ENCODE data around the gene ENTPD2. TPM values are rescaled to one million over a fixed set of nuclear protein-coding genes. Genes with fewer than 3 reads are reported as not detected.

The ENTPD2 gene
- total and polyA plus RNA-seq, 9 of the 15 experiments (the other 6 are each of a cell fraction or from before 2014, with no cell fraction given): 0.04 to 0.60 (median 0.14) TPM; not detected in 4

DNA sequence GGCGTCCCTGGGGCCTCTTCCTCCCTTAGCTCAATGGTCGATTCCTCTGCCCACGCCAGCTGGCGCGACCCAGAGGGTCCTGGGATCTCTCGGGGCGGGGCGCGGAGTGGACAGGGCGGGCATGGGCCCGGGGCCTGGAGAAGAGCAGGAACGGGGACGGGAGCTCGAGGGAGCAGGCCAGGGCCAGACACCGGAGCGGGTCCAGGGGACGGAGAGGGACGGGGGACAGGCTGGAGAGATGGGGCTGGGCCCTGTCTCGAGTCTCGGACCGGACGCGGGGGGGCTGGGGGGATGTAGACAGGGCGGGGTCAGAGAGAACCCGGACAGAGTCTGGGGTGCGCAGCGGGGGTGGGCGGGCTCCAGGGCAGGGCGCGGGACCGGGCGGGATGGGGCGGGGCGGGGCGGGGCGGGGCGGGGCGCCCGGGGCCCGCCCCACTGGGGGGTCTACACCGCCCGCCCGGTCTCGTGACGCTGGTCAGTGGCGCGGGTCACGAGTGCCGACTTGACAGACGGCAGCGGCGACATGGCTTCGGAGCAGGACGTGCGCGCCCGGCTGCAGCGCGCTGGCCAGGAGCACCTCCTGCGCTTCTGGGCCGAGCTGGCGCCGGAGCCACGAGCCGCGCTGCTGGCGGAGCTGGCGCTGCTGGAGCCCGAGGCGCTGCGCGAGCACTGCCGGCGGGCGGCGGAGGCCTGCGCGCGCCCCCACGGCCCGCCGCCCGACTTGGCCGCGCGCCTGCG lies 23.3 kb upstream of the ENTPD2 start, which contains the start of gene UAP1L1 (continued):
- TF ChIP-seq BRF1 (IDR thresholded peaks at IDR 0.05; ENCODE audit: borderline replicate concordance, extremely low read depth, insufficient read length) (no peak), HDAC2 (IDR thresholded peaks at IDR 0.05) (no peak), POLR2AphosphoS5 (IDR thresholded peaks at IDR 0.05; ENCODE audit: control insufficient read depth, insufficient read depth, low read depth, low read length) (no peak), SMARCA5 (IDR thresholded peaks at IDR 0.05) (no peak), HNRNPUL1 (IDR thresholded peaks at IDR 0.05; ENCODE audit: low read length) (no peak), ZNF24 (IDR thresholded peaks at IDR 0.05) (no peak), SREBF1 (IDR thresholded peaks at IDR 0.05; ENCODE audit: borderline replicate concordance, low read depth, low read length) (no peak), CXXC5 (CRISPR knock-in tag; IDR thresholded peaks at IDR 0.05) (0 out of 2 replicates have a peak, but pooled peaks have one; percentile 40), STAG1 (CRISPR knock-in tag; IDR thresholded peaks at IDR 0.05; ENCODE audit: borderline replicate concordance) (no peak)

DNA sequence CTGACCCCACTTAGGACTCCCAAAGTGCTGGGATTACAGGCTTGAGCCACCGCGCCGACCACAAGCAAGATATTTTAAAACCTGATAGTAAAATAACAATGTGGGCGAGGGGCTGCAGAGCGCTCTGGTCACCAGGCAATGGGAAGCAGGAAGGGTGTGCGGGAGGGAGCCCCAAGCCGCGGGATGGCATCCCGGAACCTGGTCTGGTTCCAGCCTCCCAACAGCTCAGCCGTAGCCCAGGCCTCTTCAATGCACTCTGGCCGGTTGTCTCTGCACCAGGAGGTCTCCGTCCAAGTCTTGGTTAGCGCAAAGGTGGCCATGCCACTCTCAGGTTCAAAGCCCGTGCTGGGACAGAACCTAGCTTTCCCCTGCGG lies 22.8 kb upstream of the ENTPD2 start:
- no peak overlapping the region for H2AFZ ChIP-seq (ENCODE audit: low read depth, low read length)
- FAIRE-seq: no peak

More for the DNA sequence above, 22.8 kb upstream of the ENTPD2 start:
- DNase-seq (ENCODE audit: extremely low read depth in 1 of 4, low spot score in 3 of 4) (no peak), ATAC-seq (no peak)
- Histone ChIP-seq H3K4me2 (ENCODE audit: insufficient read depth, low read length) (no peak overlapping the region), H3K79me2 (ENCODE audit: control insufficient read depth, insufficient read depth, low read length) (no peaks in the 10 kb centered on the region; the same call in 2 of the 3 replicates), H3K9ac (ENCODE audit: insufficient read depth in 1 of 2, low read depth in 2 of 2, low read length in 2 of 2) (peak overlapping the region in 1 of 2 experiments; percentile 68; a peak in 1 of 4 replicates), H3K9me3 (replicated peaks; ENCODE audit: control insufficient read depth, insufficient read depth, low read depth, low read length) (no peaks in the 10 kb centered on the region), H3K4me3 (no peak overlapping the region), H3K4me1 (replicated peaks in 1 of 2; ENCODE audit: control insufficient read depth in 2 of 2, insufficient read depth in 2 of 2, low read length in 2 of 2) (peaks cover 17 to 71% of the 10 kb centered on the region in 2 experiments), H3K36me3 (ENCODE audit: control insufficient read depth, insufficient read depth, low read length) (peaks cover 10% of the 10 kb centered on the region; the same call in 1 of the 3 replicates), H4K20me1 (replicated peaks; ENCODE audit: control insufficient read depth, insufficient read depth, low read length) (no peaks in the 10 kb centered on the region), H3K9me1 (ENCODE audit: control insufficient read depth, insufficient read depth, low read length) (no peaks in the 10 kb centered on the region), H3K27ac (ENCODE audit: extremely low read depth, low read depth, low read length) (0 out of 3 replicates have a peak overlapping the region, but pooled peaks have one; percentile 11), H3K27me3 (ENCODE audit: control insufficient read depth in 2 of 2, insufficient read depth in 2 of 2, low read length in 2 of 2) (no peaks in the 10 kb centered on the region)
- ChIA-PET POLR2A (interaction anchor here (0.6 to 1.2 kb wide), 2 partner anchors 13 to 166 kb away, joined by 3 read pairs; no protein-coding TSS in a partner anchor), CTCF (ENCODE audit: low intra/inter-chr PET ratio) (no interaction called here)
- TF ChIP-seq NFIX (CRISPR knock-in tag; IDR thresholded peaks at IDR 0.05; ENCODE audit: low read depth) (no peak), ZBTB8A (IDR thresholded peaks at IDR 0.05; ENCODE audit: partially characterized antibody) (no peak), HMGN3 (IDR thresholded peaks at IDR 0.05; ENCODE audit: borderline replicate concordance, extremely low read depth, insufficient read length, low read depth, low read length) (peak; percentile 2), FOSL1 (tag; conservative IDR thresholded peaks at IDR 0.05) (no peak), ZNF316 (IDR thresholded peaks at IDR 0.05) (no peak), BCOR (IDR thresholded peaks at IDR 0.05) (no peak)
- TF ChIP-seq, protein P1, sequence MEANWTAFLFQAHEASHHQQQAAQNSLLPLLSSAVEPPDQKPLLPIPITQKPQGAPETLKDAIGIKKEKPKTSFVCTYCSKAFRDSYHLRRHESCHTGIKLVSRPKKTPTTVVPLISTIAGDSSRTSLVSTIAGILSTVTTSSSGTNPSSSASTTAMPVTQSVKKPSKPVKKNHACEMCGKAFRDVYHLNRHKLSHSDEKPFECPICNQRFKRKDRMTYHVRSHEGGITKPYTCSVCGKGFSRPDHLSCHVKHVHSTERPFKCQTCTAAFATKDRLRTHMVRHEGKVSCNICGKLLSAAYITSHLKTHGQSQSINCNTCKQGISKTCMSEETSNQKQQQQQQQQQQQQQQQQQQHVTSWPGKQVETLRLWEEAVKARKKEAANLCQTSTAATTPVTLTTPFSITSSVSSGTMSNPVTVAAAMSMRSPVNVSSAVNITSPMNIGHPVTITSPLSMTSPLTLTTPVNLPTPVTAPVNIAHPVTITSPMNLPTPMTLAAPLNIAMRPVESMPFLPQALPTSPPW (CRISPR knock-in tag; IDR thresholded peaks at IDR 0.05): no peak
- TF ChIP-seq, protein P2, sequence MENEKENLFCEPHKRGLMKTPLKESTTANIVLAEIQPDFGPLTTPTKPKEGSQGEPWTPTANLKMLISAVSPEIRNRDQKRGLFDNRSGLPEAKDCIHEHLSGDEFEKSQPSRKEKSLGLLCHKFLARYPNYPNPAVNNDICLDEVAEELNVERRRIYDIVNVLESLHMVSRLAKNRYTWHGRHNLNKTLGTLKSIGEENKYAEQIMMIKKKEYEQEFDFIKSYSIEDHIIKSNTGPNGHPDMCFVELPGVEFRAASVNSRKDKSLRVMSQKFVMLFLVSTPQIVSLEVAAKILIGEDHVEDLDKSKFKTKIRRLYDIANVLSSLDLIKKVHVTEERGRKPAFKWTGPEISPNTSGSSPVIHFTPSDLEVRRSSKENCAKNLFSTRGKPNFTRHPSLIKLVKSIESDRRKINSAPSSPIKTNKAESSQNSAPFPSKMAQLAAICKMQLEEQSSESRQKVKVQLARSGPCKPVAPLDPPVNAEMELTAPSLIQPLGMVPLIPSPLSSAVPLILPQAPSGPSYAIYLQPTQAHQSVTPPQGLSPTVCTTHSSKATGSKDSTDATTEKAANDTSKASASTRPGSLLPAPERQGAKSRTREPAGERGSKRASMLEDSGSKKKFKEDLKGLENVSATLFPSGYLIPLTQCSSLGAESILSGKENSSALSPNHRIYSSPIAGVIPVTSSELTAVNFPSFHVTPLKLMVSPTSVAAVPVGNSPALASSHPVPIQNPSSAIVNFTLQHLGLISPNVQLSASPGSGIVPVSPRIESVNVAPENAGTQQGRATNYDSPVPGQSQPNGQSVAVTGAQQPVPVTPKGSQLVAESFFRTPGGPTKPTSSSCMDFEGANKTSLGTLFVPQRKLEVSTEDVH (IDR thresholded peaks at IDR 0.05; ENCODE audit: low read depth, partially characterized antibody): no peak
- in situ Hi-C loops (cut with MboI): no loop called here
- intact Hi-C loops (cut with micrococcal nuclease): no loop called here
- WGBS (ENCODE audit: insufficient coverage, low coverage, missing lambda C conversion rate): 91% methylated on average over 15 of the region's 15 CpGs
- BruUV-seq (replicated peaks): no TSS peak

Data from K562 (cell line).